Measurements from ENCODE around the gene TTPAL.

GRCh38 chr20:44533928-44534327 is 58.3 kb downstream of the TTPAL start:
- TF ChIP-seq EP300 (IDR thresholded peaks at IDR 0.05) (no peak), CTCF (IDR thresholded peaks at IDR 0.05) (no peak), POLR2A (IDR thresholded peaks at IDR 0.05) (no peak), POLR2AphosphoS5 (IDR thresholded peaks at IDR 0.05) (no peak)

Measured in gastroesophageal sphincter (tissue), 3 donors.